ENCODE measurements around the gene KCTD14. TPM values are rescaled to one million over a fixed set of nuclear protein-coding genes. Genes with fewer than 3 reads are reported as not detected.

The KCTD14 gene
- total and polyA plus RNA-seq, 7 donors = 2.5 to 22.8 (median 4.5) TPM

- 93 to 96% methylated on average over 2 of the region's 2 CpGs for WGBS, 2 donors
- DNase-seq = no peak
- peaks cover 0 to 30% (median 20%) of the 10 kb centered on the region in 4 donors for H3K4me1 ChIP-seq
- H3K9me3 ChIP-seq = no peaks in the 10 kb centered on the region
- TF ChIP-seq EP300 (IDR thresholded peaks at IDR 0.05) = no peak
- TF ChIP-seq, protein P1, sequence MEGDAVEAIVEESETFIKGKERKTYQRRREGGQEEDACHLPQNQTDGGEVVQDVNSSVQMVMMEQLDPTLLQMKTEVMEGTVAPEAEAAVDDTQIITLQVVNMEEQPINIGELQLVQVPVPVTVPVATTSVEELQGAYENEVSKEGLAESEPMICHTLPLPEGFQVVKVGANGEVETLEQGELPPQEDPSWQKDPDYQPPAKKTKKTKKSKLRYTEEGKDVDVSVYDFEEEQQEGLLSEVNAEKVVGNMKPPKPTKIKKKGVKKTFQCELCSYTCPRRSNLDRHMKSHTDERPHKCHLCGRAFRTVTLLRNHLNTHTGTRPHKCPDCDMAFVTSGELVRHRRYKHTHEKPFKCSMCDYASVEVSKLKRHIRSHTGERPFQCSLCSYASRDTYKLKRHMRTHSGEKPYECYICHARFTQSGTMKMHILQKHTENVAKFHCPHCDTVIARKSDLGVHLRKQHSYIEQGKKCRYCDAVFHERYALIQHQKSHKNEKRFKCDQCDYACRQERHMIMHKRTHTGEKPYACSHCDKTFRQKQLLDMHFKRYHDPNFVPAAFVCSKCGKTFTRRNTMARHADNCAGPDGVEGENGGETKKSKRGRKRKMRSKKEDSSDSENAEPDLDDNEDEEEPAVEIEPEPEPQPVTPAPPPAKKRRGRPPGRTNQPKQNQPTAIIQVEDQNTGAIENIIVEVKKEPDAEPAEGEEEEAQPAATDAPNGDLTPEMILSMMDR (IDR thresholded peaks at IDR 0.05) = no peak
- TF ChIP-seq POLR2AphosphoS5 (IDR thresholded peaks at IDR 0.05) = no peak
- TF ChIP-seq POLR2A (IDR thresholded peaks at IDR 0.05) = no peak
- no peak overlapping the region for H3K4me3 ChIP-seq
- peaks cover 0 to 3% (median 0%) of the 10 kb centered on the region in 3 donors for H3K27me3 ChIP-seq
- H3K27ac ChIP-seq = no peak overlapping the region
- intact Hi-C loops (cut with DNase I) = no loop called here
- no peaks in the 10 kb centered on the region for H3K36me3 ChIP-seq
Observed at GRCh38 chr11:78027759-78028158, 4.7 kb upstream of the KCTD14 start.

GRCh38 chr11:78025378-78025777 lies 2.3 kb upstream of the KCTD14 start:
- H3K4me1 ChIP-seq = peaks cover 0 to 10% (median 8%) of the 10 kb centered on the region in 4 donors
- H3K9me3 ChIP-seq = no peaks in the 10 kb centered on the region
- H3K27ac ChIP-seq = no peak overlapping the region
- H3K4me3 ChIP-seq = no peak overlapping the region
- TF ChIP-seq, protein P1 (IDR thresholded peaks at IDR 0.05) = no peak
- TF ChIP-seq EP300 (IDR thresholded peaks at IDR 0.05) (no peak), POLR2A (IDR thresholded peaks at IDR 0.05) (no peak), POLR2AphosphoS5 (IDR thresholded peaks at IDR 0.05) (no peak)
- H3K36me3 ChIP-seq = no peaks in the 10 kb centered on the region
- intact Hi-C loops (cut with DNase I) = no loop called here
- peaks cover 0 to 7% (median 0%) of the 10 kb centered on the region in 3 donors for H3K27me3 ChIP-seq
- no peak for DNase-seq

DNA sequence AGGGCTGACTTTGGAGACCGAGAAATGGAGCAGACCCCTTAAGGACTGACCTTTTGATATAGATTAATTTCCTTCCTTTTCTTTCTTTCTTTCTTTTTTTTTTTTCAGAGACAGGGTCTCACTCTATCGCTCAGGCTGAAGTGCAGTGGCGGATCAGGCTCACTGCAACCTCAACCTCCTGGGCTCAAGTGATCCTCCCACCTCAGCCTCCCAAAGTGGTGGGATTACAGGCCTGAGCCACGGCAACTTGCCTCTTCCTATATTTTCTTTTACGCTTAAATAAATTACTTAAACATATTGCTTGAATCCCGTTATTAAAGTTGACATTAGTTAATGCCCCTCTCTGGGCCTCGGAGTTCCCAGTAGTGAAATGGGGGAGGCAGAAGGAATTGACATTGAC lies 350 bp upstream of the KCTD14 start:
- intact Hi-C loops (cut with DNase I) = no loop called here
- DNase-seq = no peak
- Histone ChIP-seq H3K36me3 (no peaks in the 10 kb centered on the region), H3K27ac (peak overlapping the region in 1 of 4 donors; percentile 63), H3K4me3 (peak overlapping the region; percentile 32 to 55 (median 49)), H3K27me3 (peaks cover 0 to 7% (median 0%) of the 10 kb centered on the region in 3 donors), H3K4me1 (peaks cover 0 to 7% (median 5%) of the 10 kb centered on the region in 4 donors), H3K9me3 (no peaks in the 10 kb centered on the region)
- TF ChIP-seq, protein P1 (IDR thresholded peaks at IDR 0.05) = no peak
- TF ChIP-seq POLR2A (IDR thresholded peaks at IDR 0.05) (no peak), EP300 (IDR thresholded peaks at IDR 0.05) (no peak), POLR2AphosphoS5 (IDR thresholded peaks at IDR 0.05) (no peak)
- 52 to 80% methylated on average over 7 of the region's 7 CpGs for WGBS, 2 donors

GRCh38 chr11:78021611-78022010 lies 1.5 kb downstream of the KCTD14 start:
- no peak for TF ChIP-seq POLR2AphosphoS5 (IDR thresholded peaks at IDR 0.05)
- TF ChIP-seq, protein P1 (IDR thresholded peaks at IDR 0.05) = no peak
- no peak for TF ChIP-seq POLR2A (IDR thresholded peaks at IDR 0.05)
- TF ChIP-seq EP300 (IDR thresholded peaks at IDR 0.05) = no peak
- WGBS, 2 donors = 72 to 87% methylated on average over 6 of the region's 6 CpGs

GRCh38 chr11:78020246-78020645 lies 2.8 kb downstream of the KCTD14 start:
- DNase-seq = no peak
- no peak overlapping the region for H3K4me3 ChIP-seq
- 31 to 43% methylated on average over 3 of the region's 3 CpGs for WGBS, 2 donors
- H3K36me3 ChIP-seq = peaks cover 0 to 8% (median 0%) of the 10 kb centered on the region in 4 donors
- H3K27ac ChIP-seq = no peak overlapping the region
- H3K4me1 ChIP-seq = peaks cover 0 to 7% (median 5%) of the 10 kb centered on the region in 4 donors
- peaks cover 0 to 7% (median 0%) of the 10 kb centered on the region in 3 donors for H3K27me3 ChIP-seq
- intact Hi-C loops (cut with DNase I) = no loop called here
- TF ChIP-seq POLR2A (IDR thresholded peaks at IDR 0.05) = no peak
- no peaks in the 10 kb centered on the region for H3K9me3 ChIP-seq

More at GRCh38 chr11:78021611-78022010, 1.5 kb downstream of the KCTD14 start:
- H3K9me3 ChIP-seq = no peaks in the 10 kb centered on the region
- peaks cover 0 to 7% (median 5%) of the 10 kb centered on the region in 4 donors for H3K4me1 ChIP-seq
- intact Hi-C loops (cut with DNase I) = no loop called here
- no peak for DNase-seq
- peak overlapping the region in 1 of 4 donors; percentile 63 for H3K27ac ChIP-seq
- peaks cover 0 to 5% (median 0%) of the 10 kb centered on the region in 4 donors for H3K36me3 ChIP-seq
- no peak overlapping the region for H3K4me3 ChIP-seq
- peaks cover 0 to 7% (median 0%) of the 10 kb centered on the region in 3 donors for H3K27me3 ChIP-seq
